GM10266 (cell line): ENCODE results near the gene JAGN1.

Experiments used
- DNase-seq: peaks from one replicate; pipeline ENCODE4 v3.0.0; 2012; ENCODE audit errors: extremely low spot score
- CTCF ChIP-seq: IDR thresholded peaks from 2 replicates; pipeline ENCODE4 v1.5.1; 2012; ENCODE audit warnings: mild to moderate bottlenecking, low read depth; ENCODE audit not compliant: control insufficient read depth, insufficient read depth; ENCODE audit errors: missing control alignments

The JAGN1 gene

GRCh38 chr3:9917820-9918219, 27.4 kb downstream of the JAGN1 start:
- TF ChIP-seq CTCF, result no peak
- DNase-seq, result no peak

DNA sequence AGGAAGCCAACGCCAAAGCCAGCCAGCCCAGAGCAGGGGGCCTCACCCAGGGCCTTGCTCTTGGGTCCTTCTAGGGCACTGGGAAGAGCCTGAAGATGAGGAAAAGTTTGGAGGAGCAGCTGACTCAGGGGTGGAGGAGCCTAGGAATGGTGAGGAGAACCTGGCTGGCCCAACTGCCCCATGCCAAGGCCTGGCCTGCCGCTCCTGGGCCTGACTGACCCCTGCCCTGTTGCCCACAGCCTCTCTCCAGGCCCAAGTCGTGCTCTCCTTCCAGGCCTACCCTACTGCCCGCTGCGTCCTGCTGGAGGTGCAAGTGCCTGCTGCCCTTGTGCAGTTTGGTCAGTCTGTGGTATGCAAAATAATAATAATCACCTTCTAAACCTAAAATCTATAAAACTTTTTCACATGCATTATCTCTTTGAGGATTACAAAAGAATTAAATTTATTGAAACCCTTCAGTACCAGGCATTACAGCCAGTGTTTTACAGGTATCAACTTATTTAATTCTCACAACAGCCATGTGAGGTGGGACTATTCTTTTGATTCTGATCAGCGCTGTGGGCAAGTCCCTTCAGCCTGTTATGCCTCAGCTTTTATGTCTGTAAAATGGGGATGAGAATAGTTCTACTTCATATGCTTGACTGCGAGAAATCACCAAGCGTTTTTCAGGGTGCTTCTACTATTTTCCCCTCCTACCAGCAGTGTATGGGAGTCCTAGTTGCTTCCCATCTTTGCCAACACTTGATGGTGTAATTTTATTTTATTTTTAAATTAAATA, 28.0 kb downstream of the JAGN1 start:
- no peak for DNase-seq
- TF ChIP-seq CTCF, result no peak

DNA sequence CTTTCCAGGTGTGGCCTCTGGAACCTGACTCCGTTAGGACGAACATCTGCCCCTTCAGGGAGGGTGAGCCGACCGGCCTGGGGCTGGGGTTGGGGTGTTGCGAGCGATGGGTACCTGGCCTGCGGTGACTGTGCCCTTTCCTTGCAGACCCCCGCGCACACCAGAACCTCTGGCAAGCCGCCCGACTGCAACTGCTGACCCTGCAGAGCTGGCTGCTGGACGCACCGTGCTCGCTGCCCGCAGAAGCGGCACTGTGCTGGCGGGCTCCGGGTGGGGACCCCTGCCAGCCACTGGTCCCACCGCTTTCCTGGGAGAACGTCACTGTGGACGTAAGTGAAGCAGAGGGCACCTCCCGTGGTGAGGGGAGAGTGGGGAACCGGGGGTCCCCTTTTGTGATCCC, 37.7 kb downstream of the JAGN1 start:
- DNase-seq, result no peak
- no peak for TF ChIP-seq CTCF

GRCh38 chr3:9930804-9931418, 40.5 kb downstream of the JAGN1 start:
- peak; percentile 69 for DNase-seq
- TF ChIP-seq CTCF, result peak; percentile 35

DNA sequence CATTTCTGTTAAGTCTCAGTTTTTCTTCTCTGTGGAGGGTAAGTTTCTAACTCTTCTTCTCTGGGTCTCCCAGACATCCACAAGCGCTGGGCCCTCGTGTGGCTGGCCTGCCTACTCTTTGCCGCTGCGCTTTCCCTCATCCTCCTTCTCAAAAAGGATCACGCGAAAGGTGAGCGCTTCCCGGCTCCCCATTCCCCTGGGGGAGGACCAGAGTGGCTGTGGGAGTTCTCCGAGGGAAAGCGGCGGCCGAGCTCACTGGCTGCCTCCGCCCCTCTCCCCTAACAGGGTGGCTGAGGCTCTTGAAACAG, 42.1 kb downstream of the JAGN1 start:
- no peak for DNase-seq
- no peak for TF ChIP-seq CTCF

GRCh38 chr3:9932843-9933560, 42.6 kb downstream of the JAGN1 start:
- TF ChIP-seq CTCF, result peak; percentile 80
- DNase-seq, result peak; percentile 90
